ENCODE measurements around the gene LGALS9.

DNA sequence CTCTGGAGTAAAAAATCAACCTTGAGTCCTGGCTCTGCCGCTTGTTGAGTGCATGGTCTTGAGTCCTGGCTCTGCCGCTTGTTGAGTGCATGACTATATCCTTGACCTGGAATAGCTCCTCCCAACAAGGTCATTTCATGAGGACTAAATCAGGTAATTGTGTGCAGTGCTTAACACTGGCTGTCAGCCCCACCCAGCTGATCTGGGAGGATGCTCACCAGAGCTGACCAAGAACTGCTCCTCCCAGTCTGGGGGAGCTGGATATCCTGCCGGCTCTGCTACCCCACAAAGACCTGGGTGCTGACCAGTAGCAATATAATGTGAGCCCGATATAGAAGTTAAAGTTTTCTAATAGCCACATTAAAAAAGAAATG is 20.7 kb upstream of the LGALS9 start:
- TF ChIP-seq, protein P1, sequence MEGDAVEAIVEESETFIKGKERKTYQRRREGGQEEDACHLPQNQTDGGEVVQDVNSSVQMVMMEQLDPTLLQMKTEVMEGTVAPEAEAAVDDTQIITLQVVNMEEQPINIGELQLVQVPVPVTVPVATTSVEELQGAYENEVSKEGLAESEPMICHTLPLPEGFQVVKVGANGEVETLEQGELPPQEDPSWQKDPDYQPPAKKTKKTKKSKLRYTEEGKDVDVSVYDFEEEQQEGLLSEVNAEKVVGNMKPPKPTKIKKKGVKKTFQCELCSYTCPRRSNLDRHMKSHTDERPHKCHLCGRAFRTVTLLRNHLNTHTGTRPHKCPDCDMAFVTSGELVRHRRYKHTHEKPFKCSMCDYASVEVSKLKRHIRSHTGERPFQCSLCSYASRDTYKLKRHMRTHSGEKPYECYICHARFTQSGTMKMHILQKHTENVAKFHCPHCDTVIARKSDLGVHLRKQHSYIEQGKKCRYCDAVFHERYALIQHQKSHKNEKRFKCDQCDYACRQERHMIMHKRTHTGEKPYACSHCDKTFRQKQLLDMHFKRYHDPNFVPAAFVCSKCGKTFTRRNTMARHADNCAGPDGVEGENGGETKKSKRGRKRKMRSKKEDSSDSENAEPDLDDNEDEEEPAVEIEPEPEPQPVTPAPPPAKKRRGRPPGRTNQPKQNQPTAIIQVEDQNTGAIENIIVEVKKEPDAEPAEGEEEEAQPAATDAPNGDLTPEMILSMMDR (IDR thresholded peaks at IDR 0.05) = no peak
- no peak for TF ChIP-seq POLR2A (IDR thresholded peaks at IDR 0.05)
